OCI-LY1 (cell line): Measurements from ENCODE around the gene OVOL3.

Source experiments
- H2AFZ ChIP-seq: fragments of 200-600 bp; sonication (generic), shearing (Covaris generic); 2 replicates; pipeline ENCODE4 v1.6.0; 2014; ENCODE audit warnings: antibody characterized with exemption, mild to moderate bottlenecking, low read length
- H3F3A ChIP-seq: fragments of 200-600 bp; sonication (generic), shearing (Covaris generic); 2 replicates; pipeline ENCODE4 v1.6.0; 2014; ENCODE audit warnings: mild to moderate bottlenecking, antibody characterized with exemption, low read length, moderate library complexity; ENCODE audit not compliant: insufficient read depth
- H3K27ac ChIP-seq: fragments of 200-600 bp; sonication (generic); 2 replicates; pipeline ENCODE4 v1.5.1; 2014; ENCODE audit warnings: low read length, mixed run types, mild to moderate bottlenecking, low read depth; ENCODE audit not compliant: poor library complexity, severe bottlenecking
- H3K27me3 ChIP-seq: fragments of 200-600 bp; sonication (generic); 2 replicates; pipeline ENCODE4 v1.6.0; 2014; ENCODE audit warnings: antibody characterized with exemption, mild to moderate bottlenecking, low read length, moderate library complexity; ENCODE audit not compliant: insufficient read depth
- H3K36me3 ChIP-seq: fragments of 200-600 bp; sonication (generic); 2 replicates; pipeline ENCODE4 v1.6.1; 2014; ENCODE audit warnings: mild to moderate bottlenecking, antibody characterized with exemption, low read length, moderate library complexity, mixed read lengths; ENCODE audit not compliant: insufficient read depth
- H3K4me1 ChIP-seq: fragments of 200-600 bp; sonication (generic); 2 replicates; pipeline ENCODE4 v1.5.1; 2014; ENCODE audit warnings: mild to moderate bottlenecking, low read length, moderate library complexity; ENCODE audit not compliant: insufficient read depth, severe bottlenecking
- H3K4me2 ChIP-seq: fragments of 200-600 bp; sonication (generic), shearing (Covaris generic); 2 replicates; pipeline ENCODE4 v1.6.1; 2014; ENCODE audit warnings: low read length
- H3K4me3 ChIP-seq: fragments of 200-600 bp; sonication (generic); 2 replicates; pipeline ENCODE4 v1.5.1; 2014; ENCODE audit warnings: low read length, low read depth, mild to moderate bottlenecking, mixed read lengths; ENCODE audit not compliant: poor library complexity, severe bottlenecking
- H3K79me2 ChIP-seq: fragments of 200-600 bp; shearing (Covaris generic); 2 replicates; pipeline ENCODE4 v1.6.1; 2016; ENCODE audit warnings: mixed run types, low read length, mixed read lengths; ENCODE audit not compliant: insufficient read depth
- H3K9ac ChIP-seq: fragments of 200-600 bp; sonication (generic), shearing (Covaris generic); 2 replicates; pipeline ENCODE4 v1.6.1; 2014; ENCODE audit warnings: mild to moderate bottlenecking, low read length, mixed read lengths
- H3K9me2 ChIP-seq: fragments of 200-600 bp; sonication (generic), shearing (Covaris generic); 2 replicates; pipeline ENCODE4 v1.6.1; 2014; ENCODE audit warnings: low read depth, mild to moderate bottlenecking, low read length, mixed read lengths
- H3K9me3 ChIP-seq: fragments of 200-600 bp; shearing (Covaris generic); 2 replicates; pipeline ENCODE4 v1.6.1; 2014; ENCODE audit warnings: low read length, mixed read lengths
- H4K20me1 ChIP-seq: fragments of 200-600 bp; sonication (generic), shearing (Covaris generic); 2 replicates; pipeline ENCODE4 v1.6.0; 2016; ENCODE audit warnings: mild to moderate bottlenecking, low read length; ENCODE audit not compliant: insufficient read depth
- EZH2 ChIP-seq: fragments of 200-600 bp; sonication (generic), shearing (Covaris generic); IDR thresholded peaks from 2 replicates; pipeline ENCODE4 v1.8.0; 2017; ENCODE audit warnings: borderline replicate concordance, mixed run types, mild to moderate bottlenecking, antibody characterized with exemption, low read length, moderate library complexity, mixed read lengths
- TF ChIP-seq, protein P1 (sequence below): fragments of 200-600 bp; sonication (generic), shearing (Covaris generic); IDR thresholded peaks from 2 replicates; pipeline ENCODE4 v1.5.1; 2017; ENCODE audit warnings: mild to moderate bottlenecking, antibody characterized with exemption, low read length, moderate library complexity, mixed read lengths

OVOL3 gene

DNA sequence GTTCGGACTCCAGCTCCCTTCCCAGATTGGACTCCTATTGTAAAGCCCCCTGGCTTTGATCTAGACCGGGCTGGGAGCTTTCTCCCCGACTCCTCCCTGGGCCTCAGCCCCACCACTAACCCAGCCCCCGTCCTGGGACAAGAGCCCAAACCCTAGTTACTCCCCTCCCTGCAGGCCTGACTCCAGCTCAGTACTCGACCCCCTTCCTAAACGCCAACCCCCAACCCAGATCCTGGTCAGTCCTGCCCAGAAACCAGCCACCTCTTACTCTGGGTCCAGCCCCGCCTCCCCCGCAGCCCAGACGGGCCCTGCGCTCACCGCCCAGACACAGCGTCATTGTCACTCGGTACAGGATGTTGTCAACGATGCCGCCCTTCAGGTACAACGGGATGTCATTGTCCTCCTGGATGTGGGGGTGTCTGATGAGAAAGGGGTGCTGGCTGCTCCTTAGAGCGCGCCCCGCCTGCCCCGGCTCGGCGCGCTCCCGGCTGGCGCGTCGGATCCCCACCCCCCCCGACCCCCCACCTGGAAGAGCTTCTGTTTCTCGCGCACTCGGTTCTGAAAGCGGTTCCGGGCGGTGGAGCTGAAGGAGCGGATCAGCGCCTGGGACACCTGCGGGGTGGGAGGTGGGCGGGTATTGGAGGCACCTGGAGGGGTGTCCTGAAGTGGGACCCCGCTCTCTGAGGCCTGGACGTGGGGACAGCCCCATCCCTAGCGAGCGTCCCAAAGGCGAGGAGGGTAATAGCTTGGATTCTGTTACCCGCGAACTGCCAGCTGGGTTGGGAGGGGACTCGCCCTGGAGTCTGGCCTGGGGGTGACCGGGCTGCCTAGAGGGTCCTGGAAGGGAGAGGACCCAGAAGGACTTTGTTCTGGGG is 40.4 kb downstream of the OVOL3 start:
- Histone ChIP-seq H3K36me3 (peaks cover 43% of the 10 kb centered on the region), H3K4me2 (no peak overlapping the region)

GRCh38 chr19:36152019-36152351 is 41.0 kb downstream of the OVOL3 start:
- H3K36me3 ChIP-seq: peaks cover 37% of the 10 kb centered on the region
- H3K9ac ChIP-seq: no peak overlapping the region
- H3K4me3 ChIP-seq: no peak overlapping the region

More for the DNA sequence above, 40.4 kb downstream of the OVOL3 start:
- Histone ChIP-seq H3K79me2 (no peaks in the 10 kb centered on the region), H3K9ac (no peak overlapping the region), H3K27ac (no peak overlapping the region), H3K4me3 (no peak overlapping the region), H4K20me1 (no peaks in the 10 kb centered on the region), H3K27me3 (no peaks in the 10 kb centered on the region), H3K9me2 (no peaks in the 10 kb centered on the region), H3F3A (no peaks in the 10 kb centered on the region), H3K9me3 (no peaks in the 10 kb centered on the region), H2AFZ (no peak overlapping the region), H3K4me1 (no peaks in the 10 kb centered on the region)
- TF ChIP-seq EZH2: no peak
- TF ChIP-seq, protein P1, sequence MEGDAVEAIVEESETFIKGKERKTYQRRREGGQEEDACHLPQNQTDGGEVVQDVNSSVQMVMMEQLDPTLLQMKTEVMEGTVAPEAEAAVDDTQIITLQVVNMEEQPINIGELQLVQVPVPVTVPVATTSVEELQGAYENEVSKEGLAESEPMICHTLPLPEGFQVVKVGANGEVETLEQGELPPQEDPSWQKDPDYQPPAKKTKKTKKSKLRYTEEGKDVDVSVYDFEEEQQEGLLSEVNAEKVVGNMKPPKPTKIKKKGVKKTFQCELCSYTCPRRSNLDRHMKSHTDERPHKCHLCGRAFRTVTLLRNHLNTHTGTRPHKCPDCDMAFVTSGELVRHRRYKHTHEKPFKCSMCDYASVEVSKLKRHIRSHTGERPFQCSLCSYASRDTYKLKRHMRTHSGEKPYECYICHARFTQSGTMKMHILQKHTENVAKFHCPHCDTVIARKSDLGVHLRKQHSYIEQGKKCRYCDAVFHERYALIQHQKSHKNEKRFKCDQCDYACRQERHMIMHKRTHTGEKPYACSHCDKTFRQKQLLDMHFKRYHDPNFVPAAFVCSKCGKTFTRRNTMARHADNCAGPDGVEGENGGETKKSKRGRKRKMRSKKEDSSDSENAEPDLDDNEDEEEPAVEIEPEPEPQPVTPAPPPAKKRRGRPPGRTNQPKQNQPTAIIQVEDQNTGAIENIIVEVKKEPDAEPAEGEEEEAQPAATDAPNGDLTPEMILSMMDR: no peak

DNA sequence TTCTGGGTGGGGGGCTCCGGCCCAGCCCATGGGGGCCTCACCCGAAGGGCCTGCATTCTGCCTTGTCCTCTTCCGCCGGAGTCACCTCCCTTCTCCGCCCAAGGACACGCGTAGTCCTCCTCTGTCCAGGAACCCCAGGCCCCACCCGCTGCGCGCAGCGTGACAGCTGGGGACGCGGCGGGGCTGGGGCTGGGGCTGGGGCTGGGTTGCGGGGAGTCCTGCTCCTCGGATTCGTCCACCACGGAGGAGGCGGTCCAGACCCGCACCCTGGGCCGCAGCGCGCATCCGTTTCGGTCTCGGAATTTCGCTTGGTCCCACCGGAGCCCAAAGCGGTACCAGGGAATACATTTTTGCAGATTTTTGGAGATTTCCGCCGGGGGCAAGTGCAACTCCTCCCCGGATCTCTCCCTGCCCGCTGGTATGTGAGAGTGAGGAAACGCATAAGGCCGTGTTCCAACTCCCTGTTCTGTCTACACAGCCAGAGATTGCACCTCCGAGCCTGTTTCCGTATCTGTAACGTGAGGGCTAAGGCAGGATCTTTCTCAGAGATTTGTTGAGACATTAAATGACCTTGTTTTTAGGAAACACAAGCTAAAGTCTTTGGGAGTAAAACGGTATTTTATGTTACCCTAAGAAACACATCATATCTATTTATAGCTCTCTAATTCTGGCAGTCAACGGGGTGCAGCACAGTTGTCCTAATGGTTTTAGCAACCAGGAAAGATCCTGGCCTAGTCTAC is 41.6 kb downstream of the OVOL3 start, which contains the start of gene COX7A1:
Gene COX7A1 (minus strand): TSS at position 96 of the 740 bp plus-strand sequence. CDS start 40 bp downstream, at position 56.
- Histone ChIP-seq H3F3A (no peaks in the 10 kb centered on the region), H3K9ac (no peak within 1 kb of the TSS), H3K79me2 (no peaks in the 10 kb centered on the region), H3K9me2 (no peaks in the 10 kb centered on the region), H3K9me3 (no peaks in the 10 kb centered on the region), H3K27ac (no peak within 1 kb of the TSS), H3K27me3 (no peaks in the 10 kb centered on the region), H2AFZ (no peak within 1 kb of the TSS), H3K36me3 (peaks cover 33% of the 10 kb centered on the region), H3K4me3 (no peak within 1 kb of the TSS), H3K4me2 (no peak within 1 kb of the TSS), H3K4me1 (no peaks in the 10 kb centered on the region), H4K20me1 (no peaks in the 10 kb centered on the region)
- TF ChIP-seq EZH2: no peak
- TF ChIP-seq, protein P1: no peak

More at GRCh38 chr19:36152019-36152351, 41.0 kb downstream of the OVOL3 start:
- no peak overlapping the region for H3K4me2 ChIP-seq
- no peaks in the 10 kb centered on the region for H3K9me3 ChIP-seq
- no peak overlapping the region for H3K27ac ChIP-seq
- no peaks in the 10 kb centered on the region for H3K9me2 ChIP-seq
- no peak for TF ChIP-seq EZH2
- TF ChIP-seq, protein P1: no peak
- no peak overlapping the region for H2AFZ ChIP-seq
- H3F3A ChIP-seq: no peaks in the 10 kb centered on the region
- no peaks in the 10 kb centered on the region for H3K79me2 ChIP-seq
- H3K27me3 ChIP-seq: no peaks in the 10 kb centered on the region
- no peaks in the 10 kb centered on the region for H4K20me1 ChIP-seq
- H3K4me1 ChIP-seq: no peaks in the 10 kb centered on the region
